DOHH2 (cell line): Measurements from ENCODE around the gene RPTOR.

ENCODE experiments used
- H3F3A ChIP-seq: fragments of 200-600 bp; sonication (generic), shearing (Covaris generic); 2 replicates; pipeline ENCODE4 v1.6.0; 2016; ENCODE audit warnings: antibody characterized with exemption, mild to moderate bottlenecking; ENCODE audit not compliant: control insufficient read depth, insufficient read depth
- H3K27ac ChIP-seq: fragments of 200-600 bp; sonication (generic); 2 replicates; pipeline ENCODE4 v1.5.1; 2014; ENCODE audit warnings: low read depth, mild to moderate bottlenecking, low read length, moderate library complexity
- H3K27me3 ChIP-seq: fragments of 200-600 bp; sonication (generic); 2 replicates; pipeline ENCODE4 v1.6.1; 2014; ENCODE audit warnings: mild to moderate bottlenecking, low read length, mixed read lengths; ENCODE audit not compliant: control insufficient read depth
- H3K36me3 ChIP-seq: fragments of 200-600 bp; sonication (generic); 2 replicates; pipeline ENCODE4 v1.6.1; 2014; ENCODE audit warnings: mild to moderate bottlenecking, low read length, moderate library complexity, mixed read lengths; ENCODE audit not compliant: control insufficient read depth
- H3K4me1 ChIP-seq: fragments of 200-600 bp; sonication (generic); 2 replicates; pipeline ENCODE4 v1.6.1; 2014; ENCODE audit warnings: mild to moderate bottlenecking, low read length, mixed read lengths; ENCODE audit not compliant: control insufficient read depth
- H3K4me2 ChIP-seq: fragments of 200-600 bp; sonication (generic); 2 replicates; pipeline ENCODE4 v1.6.0; 2014; ENCODE audit warnings: mild to moderate bottlenecking, low read length, moderate library complexity
- H3K4me3 ChIP-seq: fragments of 200-600 bp; sonication (generic); 2 replicates; pipeline ENCODE4 v1.5.1; 2014; ENCODE audit warnings: mild to moderate bottlenecking, low read length, mixed read lengths
- H3K79me2 ChIP-seq: fragments of 200-600 bp; sonication (generic); 2 replicates; pipeline ENCODE4 v1.6.1; 2014; ENCODE audit warnings: mild to moderate bottlenecking, low read length, mixed read lengths; ENCODE audit not compliant: control insufficient read depth
- H3K9me2 ChIP-seq: fragments of 200-600 bp; sonication (generic); replicated peaks from 2 replicates; pipeline ENCODE4 v1.6.1; 2014; ENCODE audit warnings: mild to moderate bottlenecking, low read length, mixed read lengths; ENCODE audit not compliant: control insufficient read depth
- H3K9me3 ChIP-seq: fragments of 200-600 bp; sonication (generic); 2 replicates; pipeline ENCODE4 v1.6.1; 2014; ENCODE audit warnings: antibody characterized with exemption, low read length, mixed read lengths; ENCODE audit not compliant: control insufficient read depth, insufficient read depth
- H4K20me1 ChIP-seq: fragments of 200-600 bp; sonication (generic); 2 replicates; pipeline ENCODE4 v1.6.0; 2014; ENCODE audit warnings: low read depth, mild to moderate bottlenecking, antibody characterized with exemption, low read length, moderate library complexity; ENCODE audit not compliant: control insufficient read depth, insufficient read depth
- EZH2phosphoT487 ChIP-seq: fragments of 200-600 bp; sonication (generic); IDR thresholded peaks from 2 replicates; pipeline ENCODE4 v1.6.1; 2017; ENCODE audit warnings: borderline replicate concordance, mild to moderate bottlenecking, antibody characterized with exemption, low read length, moderate library complexity, mixed read lengths
- TF ChIP-seq, protein P1 (sequence below): fragments of 200-600 bp; sonication (generic); IDR thresholded peaks from one replicate; pipeline ENCODE4 v1.5.1; 2014; ENCODE audit warnings: antibody characterized with exemption, mild to moderate bottlenecking, low read depth, low read length; ENCODE audit not compliant: poor library complexity, severe bottlenecking

The RPTOR gene

DNA sequence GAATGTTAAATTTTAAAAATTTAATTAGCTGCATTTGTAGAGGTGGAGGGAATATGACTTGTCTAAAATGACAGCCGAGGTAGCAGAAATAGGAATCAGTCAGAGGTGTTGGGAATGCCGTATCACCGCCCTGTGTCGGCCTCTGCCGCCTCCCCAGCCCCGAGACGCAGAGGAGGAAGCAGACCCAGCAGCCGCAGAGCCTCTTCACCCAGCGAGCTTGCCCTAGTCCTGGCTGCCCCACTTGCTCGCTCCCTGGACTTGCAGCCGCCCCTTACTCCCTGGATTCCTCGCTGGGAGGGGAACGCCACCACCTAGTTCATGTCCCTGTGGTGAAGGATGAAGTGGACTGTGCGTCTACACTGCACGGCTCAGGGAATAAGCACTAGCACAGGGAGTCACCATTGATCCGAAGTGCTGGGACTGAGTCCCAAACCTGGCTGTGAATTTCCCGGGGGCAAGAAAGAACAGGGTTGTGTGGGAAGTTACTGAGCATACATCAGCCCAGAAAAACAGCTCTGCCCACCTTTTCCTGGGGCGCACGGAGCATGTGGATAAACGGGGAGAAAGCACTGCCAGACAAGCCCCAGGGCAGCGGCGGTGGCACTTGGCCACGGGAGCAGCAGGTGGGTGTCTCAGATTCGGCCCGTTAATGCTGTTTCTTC, 76.8 kb downstream of the RPTOR start:
- H3K36me3 ChIP-seq = peaks cover 8% of the 10 kb centered on the region; the same call in 1 of the 2 replicates
- H3K79me2 ChIP-seq = peaks cover 64% of the 10 kb centered on the region
- H3K27ac ChIP-seq = no peak overlapping the region

GRCh38 chr17:80621997-80622357, 77.3 kb downstream of the RPTOR start:
- no peak for TF ChIP-seq EZH2phosphoT487
- TF ChIP-seq, protein P1, sequence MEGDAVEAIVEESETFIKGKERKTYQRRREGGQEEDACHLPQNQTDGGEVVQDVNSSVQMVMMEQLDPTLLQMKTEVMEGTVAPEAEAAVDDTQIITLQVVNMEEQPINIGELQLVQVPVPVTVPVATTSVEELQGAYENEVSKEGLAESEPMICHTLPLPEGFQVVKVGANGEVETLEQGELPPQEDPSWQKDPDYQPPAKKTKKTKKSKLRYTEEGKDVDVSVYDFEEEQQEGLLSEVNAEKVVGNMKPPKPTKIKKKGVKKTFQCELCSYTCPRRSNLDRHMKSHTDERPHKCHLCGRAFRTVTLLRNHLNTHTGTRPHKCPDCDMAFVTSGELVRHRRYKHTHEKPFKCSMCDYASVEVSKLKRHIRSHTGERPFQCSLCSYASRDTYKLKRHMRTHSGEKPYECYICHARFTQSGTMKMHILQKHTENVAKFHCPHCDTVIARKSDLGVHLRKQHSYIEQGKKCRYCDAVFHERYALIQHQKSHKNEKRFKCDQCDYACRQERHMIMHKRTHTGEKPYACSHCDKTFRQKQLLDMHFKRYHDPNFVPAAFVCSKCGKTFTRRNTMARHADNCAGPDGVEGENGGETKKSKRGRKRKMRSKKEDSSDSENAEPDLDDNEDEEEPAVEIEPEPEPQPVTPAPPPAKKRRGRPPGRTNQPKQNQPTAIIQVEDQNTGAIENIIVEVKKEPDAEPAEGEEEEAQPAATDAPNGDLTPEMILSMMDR = no peak
- Histone ChIP-seq H3K27me3 (no peaks in the 10 kb centered on the region), H4K20me1 (no peaks in the 10 kb centered on the region), H3K9me3 (no peaks in the 10 kb centered on the region), H3K4me2 (no peak overlapping the region), H3K79me2 (peaks cover 64% of the 10 kb centered on the region), H3K4me1 (peaks cover 10% of the 10 kb centered on the region), H3K36me3 (peaks cover 8% of the 10 kb centered on the region; the same call in 1 of the 2 replicates), H3F3A (no peaks in the 10 kb centered on the region), H3K27ac (no peak overlapping the region), H3K4me3 (no peak overlapping the region), H3K9me2 (no peaks in the 10 kb centered on the region)

More for the DNA sequence above, 76.8 kb downstream of the RPTOR start:
- Histone ChIP-seq H3K9me3 (no peaks in the 10 kb centered on the region), H3K9me2 (no peaks in the 10 kb centered on the region), H3F3A (no peaks in the 10 kb centered on the region), H4K20me1 (no peaks in the 10 kb centered on the region), H3K4me1 (peaks cover 10% of the 10 kb centered on the region), H3K27me3 (no peaks in the 10 kb centered on the region), H3K4me2 (no peak overlapping the region), H3K4me3 (no peak overlapping the region)
- TF ChIP-seq, protein P1 = no peak
- no peak for TF ChIP-seq EZH2phosphoT487

DNA sequence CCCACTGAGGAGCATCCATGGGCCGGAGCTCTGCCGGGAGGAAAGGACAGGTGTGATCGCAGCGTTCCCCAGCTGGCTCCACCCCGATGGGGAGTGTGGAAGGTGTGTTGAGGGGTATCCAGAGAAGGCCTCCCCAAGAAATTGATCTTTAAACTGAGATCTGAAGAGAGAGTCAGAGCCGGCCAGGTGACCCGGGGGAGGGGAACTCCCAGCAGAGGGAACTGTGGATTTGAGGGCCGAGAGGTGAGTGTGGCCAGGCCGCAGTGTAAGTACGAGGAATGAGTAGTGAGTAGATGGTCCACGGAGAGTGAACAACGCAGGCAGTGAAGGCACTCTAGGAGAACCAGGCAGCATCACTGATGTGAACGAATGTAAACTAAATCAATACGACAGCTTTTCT, 80.2 kb downstream of the RPTOR start:
- H3K9me2 ChIP-seq = no peaks in the 10 kb centered on the region
- TF ChIP-seq, protein P1 = no peak
- no peak for TF ChIP-seq EZH2phosphoT487
- no peak overlapping the region for H3K4me3 ChIP-seq
- peaks cover 10% of the 10 kb centered on the region for H3K4me1 ChIP-seq
- H3K36me3 ChIP-seq = peaks cover 8% of the 10 kb centered on the region; the same call in 1 of the 2 replicates
- H3F3A ChIP-seq = no peaks in the 10 kb centered on the region
- H3K4me2 ChIP-seq = no peak overlapping the region
- no peaks in the 10 kb centered on the region for H3K27me3 ChIP-seq
- H3K27ac ChIP-seq = no peak overlapping the region
- H3K79me2 ChIP-seq = peaks cover 54% of the 10 kb centered on the region
- H4K20me1 ChIP-seq = no peaks in the 10 kb centered on the region
- no peaks in the 10 kb centered on the region for H3K9me3 ChIP-seq
